Cerebellar nuclear complex (tissue), 1 donor: Measurements from ENCODE around the gene RAB6D.
"Not testable (repeated sequence)": the region's sequence is repeated elsewhere in the genome, so short reads cannot be mapped to it uniquely, and the experiment has no call there.

Source experiments
- DNase-seq, 2 experiments: peaks; one replicate each; lab custom pipeline; 2025; lab: John Stamatoyannopoulos, UW

The RAB6D gene

DNA sequence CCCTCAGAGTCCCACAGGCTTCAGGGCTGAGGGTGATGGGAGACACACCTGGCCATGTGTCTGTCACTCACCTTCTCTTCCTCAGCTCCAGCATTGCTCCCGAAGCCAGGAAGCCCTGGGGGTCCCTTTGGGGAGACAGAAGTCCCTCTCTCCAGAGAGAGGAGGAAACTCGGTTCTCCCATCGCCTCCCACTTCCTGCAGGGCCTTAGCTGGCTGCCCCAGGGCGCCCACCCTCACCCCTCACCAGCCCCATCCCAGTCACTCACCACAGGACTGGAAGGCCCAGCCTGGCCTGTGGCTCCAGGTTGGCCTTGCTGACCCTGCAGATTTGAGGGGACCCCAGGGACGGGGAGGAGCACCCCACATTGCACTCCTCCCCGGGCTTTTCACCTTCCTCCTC is 2.7 kb upstream of the RAB6D start:
- DNase-seq = no peak

DNA sequence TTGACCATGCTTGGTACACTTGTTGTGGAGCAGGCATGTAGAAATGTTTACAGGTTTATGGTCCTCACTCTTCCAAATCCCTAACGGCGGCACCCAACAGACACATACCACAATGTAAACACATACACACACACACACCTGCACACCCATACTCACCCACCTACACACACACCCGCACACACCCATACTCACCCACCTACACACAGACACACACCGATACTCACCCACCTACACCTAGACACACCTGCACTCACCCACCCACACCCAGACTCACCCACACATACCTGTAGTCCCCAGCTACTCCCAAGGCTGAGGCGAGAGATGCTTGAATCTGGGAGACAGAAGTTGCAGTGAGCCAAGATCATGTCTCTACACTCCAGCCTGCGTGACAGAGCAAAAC is 1.5 kb upstream of the RAB6D start:
- no peak for DNase-seq

DNA sequence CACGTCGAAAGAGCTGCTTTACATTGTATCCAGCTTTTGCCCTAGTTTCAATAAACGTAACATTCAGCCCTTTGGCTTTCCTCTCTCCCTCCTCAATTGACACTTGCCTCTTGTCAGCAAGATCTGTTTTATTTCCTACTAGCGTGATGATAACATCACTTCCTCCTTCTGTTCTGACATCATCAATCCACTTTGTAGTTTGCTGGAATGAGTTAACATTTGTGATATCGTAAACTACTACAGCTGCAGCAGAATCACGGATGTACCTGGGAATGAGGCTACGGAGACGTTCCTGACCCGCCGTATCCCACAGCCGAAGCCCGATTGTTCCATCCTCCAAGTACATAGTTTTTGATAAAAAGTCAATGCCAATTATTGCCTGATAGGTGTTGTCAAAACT is 755 bp downstream of the RAB6D start:
- not testable (repeated sequence) for DNase-seq

DNA sequence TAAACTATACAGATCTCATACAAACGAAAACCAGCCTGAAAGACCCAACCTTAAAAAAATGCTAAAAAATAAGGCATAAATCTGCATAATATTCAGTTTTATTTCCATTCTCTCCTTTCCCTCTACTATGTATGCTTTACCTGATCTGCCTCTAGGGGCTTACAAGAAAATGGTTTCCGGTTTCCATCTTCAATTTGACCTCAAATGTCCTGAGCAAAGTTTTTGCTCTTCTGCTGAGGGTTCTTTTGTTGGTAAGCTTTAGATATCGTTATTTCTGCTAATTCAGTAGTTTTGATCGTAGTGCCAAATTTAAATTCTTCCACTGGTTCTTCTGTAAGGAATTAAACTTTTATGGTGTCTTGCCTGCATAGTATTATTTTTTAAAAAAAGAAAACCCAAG is 2.2 kb downstream of the RAB6D start:
- not testable (repeated sequence) for DNase-seq

DNA sequence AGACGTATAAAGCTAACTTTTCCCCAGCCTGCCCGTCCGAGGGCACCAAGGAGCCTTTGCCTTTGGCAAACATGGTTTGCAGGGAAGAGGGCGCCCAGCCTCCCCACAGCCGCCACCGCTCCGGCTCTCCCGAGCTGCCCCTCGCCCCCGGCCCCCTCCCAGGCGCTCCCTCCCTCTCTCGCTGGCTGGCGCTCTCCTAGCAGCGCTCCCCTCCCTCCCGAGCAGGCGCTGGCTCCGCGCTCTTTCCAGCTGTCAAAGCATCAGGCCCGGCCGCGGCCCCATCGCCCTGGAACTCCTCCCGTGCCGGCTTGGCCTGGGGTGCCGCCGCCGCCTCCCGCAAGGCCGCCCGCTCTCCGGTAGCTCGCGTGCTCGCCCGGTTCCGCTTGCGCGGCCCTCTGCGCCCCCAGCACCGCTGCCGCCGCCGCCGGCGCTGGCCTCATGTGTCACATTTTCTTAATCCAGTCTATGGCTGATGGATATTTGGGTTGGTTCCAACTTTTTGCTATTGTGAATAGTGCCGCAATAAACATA is 10.7 kb downstream of the RAB6D start:
- DNase-seq = not testable (repeated sequence)

DNA sequence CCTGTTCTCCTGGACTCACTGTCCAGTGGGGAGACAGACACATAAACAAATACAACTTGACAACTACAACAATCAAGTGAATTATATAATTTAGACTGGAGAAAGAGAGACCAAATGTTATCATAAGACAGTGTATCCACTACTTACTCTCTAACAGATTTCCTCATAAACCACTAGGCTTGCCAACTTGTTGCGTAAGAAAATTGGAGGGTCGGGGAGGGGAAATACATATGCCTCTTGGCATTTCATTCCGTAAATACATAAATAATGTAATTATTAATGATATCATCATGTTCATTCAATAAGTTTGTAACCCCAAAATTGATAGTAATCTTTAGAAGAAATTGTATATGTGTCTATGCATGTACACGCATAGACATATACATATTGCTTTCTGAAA is 14.9 kb downstream of the RAB6D start:
- DNase-seq = no peak

DNA sequence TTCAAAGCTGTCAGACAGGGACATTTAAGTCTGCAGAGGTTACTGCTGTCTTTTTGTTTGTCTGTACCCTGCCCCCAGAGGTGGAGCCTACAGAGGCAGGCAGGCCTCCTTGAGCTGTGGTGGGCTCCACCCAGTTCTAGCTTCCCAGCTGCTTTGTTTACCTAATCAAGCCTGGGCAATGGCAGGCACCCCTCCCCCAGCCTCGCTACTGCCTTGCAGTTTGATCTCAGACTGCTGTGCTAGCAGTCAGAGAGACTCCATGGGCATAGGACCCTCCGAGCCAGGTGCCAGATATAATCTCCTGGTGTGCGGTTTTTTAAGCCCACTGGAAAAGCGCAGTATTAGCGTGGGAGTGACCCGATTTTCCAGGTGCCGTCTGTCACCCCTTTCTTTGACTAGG is 16.9 kb downstream of the RAB6D start:
- DNase-seq = not testable (repeated sequence)

DNA sequence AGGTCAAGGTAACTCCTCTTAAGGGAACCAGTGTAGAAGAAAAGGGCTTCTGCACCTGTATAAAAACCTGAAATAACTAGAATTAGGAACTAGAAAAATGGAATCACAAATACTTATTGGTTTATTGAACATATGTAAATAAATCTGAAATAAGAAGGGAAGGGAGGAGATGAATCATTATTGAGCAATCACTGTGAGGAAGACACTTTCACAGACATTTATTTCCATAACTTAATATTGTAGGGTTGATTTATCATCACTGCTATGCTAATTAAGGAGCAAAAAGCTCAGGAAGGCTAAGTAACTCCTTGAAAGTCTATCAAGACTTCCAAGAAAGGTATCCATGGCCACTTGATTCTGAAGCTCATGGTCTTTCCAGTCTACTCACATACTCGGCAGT is 24.7 kb downstream of the RAB6D start:
- DNase-seq = not testable (repeated sequence)

DNA sequence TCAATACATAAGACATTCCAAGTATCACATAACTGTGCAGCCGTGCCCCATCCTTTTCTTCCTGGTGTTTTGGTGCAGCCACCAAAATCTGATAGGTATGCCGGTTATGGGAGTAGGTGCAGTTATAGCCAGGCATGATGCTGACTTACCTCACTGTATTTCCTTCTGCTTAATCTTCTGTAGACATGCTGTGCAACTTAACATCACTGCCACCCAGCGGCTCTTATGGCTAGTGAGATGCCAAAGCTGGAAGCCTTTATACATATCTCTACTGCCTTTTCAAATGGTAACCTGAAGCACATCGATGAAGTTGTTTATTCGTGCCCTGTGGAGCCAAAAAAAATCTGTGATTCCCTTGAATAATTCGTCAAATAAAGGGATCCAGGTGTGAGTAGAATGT is 28.6 kb downstream of the RAB6D start:
- not testable (repeated sequence) for DNase-seq

DNA sequence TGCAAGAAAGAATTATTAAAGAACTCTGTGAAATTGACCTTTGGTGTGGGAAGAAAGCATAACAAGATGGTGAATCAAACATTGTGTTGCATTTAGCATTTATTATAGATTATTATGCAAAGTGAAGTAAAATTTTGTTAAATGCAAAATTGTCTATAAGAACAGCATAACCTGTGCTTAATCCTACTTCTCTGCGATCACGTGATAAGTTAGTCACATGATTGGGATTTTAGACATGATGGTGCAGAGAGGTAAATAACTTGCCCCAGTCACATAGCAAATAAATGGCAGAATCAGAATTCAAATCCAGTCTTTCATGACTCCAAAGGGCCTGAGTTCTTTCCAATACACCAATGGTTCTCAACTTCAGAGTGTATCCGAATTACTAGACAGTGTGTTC is 31.3 kb downstream of the RAB6D start:
- DNase-seq = not testable (repeated sequence)

DNA sequence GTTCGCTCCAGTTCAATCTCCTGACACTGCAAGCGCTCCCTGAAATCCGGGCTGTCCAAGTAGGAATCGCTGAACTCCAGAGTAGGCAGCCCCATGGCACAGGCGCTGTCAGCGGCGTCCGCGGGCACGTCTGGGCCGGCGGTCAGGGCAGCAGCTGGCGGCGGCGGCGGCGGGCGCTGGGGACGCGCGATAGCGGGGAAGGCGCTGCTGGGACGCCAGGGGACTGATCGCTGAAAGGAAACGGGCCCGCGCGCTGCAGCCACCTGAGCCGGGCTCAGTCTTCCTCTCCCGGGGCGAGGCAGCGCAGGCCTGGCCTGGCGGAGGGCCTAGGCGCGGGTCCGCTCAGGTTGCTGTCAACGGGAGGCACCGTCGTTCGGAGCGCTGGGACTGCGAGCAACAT is 33.0 kb downstream of the RAB6D start:
- DNase-seq = not testable (repeated sequence)

DNA sequence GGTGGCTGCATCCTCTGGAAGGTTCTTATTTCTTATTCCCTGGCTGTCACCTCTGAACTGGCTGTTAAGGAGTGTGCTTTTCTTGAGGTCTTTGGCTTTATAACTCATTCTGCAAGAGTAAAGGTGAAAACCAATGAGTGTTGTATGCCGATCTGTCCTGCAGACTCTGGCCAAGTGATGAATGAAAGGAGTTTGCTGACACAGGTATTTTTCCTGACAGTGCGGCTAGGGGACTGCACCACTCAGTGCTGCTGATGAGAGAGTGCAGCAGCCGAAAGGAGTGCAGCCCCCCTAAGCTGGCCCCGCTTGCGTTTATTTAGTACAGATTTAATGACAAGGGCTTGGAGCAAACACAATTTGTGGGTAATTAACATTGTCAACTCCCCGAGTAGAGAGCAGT is 41.8 kb downstream of the RAB6D start:
- DNase-seq = no peak

DNA sequence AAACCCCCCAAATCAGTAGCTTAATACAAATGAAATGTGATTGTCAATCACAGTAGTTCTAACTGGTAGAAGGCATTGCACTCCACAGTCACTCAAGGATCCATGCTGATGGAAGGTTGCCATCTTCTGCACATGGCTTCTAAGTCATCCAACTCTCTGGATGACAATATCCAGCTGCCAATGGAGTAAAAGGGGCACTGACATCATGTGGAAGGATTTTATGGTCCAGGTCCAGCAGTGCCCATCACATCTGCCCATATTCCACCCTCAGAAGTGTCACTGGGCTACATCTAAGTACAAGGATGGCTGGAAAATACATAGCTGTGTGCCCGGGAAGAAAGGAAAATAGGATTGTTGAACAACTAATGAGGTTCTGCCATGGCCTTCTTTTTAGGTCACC is 42.6 kb downstream of the RAB6D start:
- DNase-seq = not testable (repeated sequence)

DNA sequence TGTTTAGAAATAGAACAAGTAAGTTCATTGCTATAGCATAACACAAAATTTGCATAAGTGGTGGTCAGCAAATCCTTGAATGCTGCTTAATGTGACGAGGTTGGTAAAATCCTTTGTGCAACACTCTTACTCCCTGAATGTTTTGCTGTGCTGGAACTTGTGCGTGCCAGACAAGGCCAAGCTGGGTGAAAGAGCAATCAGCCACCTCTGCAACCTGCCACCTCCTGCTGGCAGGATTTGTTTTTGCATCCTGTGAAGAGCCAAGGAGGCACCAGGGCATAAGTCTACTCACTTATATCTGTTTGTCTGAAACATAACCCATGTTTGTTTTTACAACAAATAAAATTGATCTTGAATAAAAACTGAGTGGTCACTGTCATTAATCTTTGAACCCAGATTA is 53.0 kb downstream of the RAB6D start:
- not testable (repeated sequence) for DNase-seq
